HG03521 (cell line): Measurements from ENCODE around the gene KRT86.
"Not testable (repeated sequence)": the region's sequence is repeated elsewhere in the genome, so short reads cannot be mapped to it uniquely, and the experiment has no call there.

Experiments used
- ATAC-seq: cut with Tn5 transposase; IDR thresholded peaks from one replicate; pipeline ENCODE4 v1.9.1; 2021; ENCODE audit warnings: mild to moderate bottlenecking, moderate library complexity; ENCODE audit not compliant: unreplicated experiment

The KRT86 gene

GRCh38 chr12:52312086-52312485, 37.6 kb downstream of the KRT86 start:
- ATAC-seq = no peak

DNA sequence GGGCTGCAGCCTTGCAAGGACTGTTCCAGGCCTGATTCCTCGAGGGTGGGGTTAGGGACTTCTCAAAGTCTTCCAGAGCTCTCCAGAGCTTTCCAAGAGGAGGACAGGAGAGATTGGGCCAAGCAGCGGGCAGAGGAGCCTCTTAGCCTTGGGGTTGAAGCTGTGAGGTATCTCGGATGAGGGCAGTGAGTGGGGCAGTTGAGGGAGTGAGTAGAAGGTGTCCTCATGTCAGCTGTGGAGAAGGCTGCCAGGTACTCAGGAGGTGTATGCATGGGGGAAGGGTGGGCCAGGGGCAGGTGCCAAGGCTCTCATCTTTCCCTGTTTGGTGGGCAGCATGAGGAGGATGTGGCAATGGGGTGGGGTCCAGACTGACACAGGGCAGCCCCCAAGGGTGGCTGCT, 39.0 kb downstream of the KRT86 start:
- ATAC-seq = no peak

- no peak for ATAC-seq
These were observed 39.5 kb downstream of the KRT86 start for GRCh38 chr12:52313926-52314325.

DNA sequence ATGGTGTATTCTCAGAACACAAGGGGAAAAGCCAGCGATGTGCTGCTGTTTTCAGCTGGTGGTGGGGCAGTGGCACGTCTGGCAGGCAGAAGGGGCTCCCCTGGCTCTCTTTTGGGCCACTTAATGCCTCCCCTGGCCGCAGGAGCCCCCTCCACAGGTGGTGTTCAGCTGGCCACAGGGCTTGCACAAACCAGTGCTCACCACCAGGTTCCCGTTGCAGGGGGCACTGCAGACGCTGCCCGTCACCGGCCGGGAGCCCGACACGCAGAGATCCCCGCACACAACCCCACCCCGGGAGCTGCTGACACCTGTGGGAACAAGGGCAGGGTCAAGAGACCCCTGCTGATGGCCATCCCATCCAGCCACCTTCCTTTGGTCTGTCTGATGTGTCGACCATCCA, 40.1 kb downstream of the KRT86 start:
- ATAC-seq = no peak

GRCh38 chr12:52315721-52316120, 41.3 kb downstream of the KRT86 start:
- ATAC-seq = not testable (repeated sequence)

GRCh38 chr12:52316290-52316689, 41.8 kb downstream of the KRT86 start:
- no peak for ATAC-seq

DNA sequence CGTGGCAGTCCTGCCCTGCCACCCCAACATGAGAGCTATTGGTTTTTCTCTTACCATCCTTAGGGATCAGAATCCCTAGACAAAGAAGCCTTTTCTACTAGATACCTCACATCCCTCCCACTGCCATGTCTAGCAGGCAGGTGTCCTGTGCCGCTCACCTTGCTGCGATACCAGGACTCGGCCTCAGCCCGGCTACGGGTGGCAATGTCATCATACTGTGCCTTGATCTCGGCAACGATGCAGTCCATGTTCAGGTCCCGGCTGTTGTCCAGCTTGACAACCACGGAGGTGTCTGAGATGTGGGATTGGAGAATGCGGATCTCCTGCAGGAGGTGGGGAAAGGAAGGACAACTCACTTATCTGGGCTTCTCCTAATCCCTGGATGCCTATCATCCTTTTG, 42.3 kb downstream of the KRT86 start:
- no peak for ATAC-seq

- no peak for ATAC-seq
These were observed 43.1 kb downstream of the KRT86 start for GRCh38 chr12:52317468-52318052.

DNA sequence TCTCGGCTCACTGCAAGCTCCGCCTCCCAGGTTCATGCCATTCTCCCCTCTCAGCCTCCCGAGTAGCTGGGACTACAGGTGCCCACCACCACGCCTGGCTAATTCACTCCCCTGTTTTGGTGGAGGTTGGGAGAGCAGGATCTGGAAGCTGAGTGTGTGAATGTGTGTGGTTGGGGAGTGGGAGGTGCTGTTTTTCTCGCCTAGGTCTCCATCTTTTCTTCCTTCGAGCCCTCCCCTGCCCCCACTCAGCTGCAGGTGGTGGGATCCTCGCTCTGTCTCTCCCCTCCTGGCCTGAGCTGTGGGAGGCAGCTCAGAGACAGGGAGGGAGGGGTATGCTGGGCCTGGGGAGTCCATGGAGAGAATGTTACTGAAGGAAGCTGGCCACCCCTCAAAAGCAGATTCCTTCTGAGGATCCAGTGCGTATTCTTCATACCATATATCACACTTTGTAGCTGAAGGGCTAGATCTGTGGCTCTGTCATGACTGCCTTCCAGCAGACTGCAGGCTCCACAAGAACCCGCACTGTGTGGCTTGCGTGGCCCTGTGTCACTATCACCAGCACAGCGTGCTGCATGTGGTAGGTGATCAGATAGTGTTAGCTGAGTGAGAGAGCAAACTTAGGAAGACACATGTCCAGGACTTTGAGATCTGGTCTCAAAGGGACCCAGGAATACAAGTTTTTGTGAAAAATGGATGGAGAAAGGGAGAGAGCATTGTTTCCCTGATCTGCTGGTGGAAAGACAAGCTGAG, 44.0 kb downstream of the KRT86 start:
- no peak for ATAC-seq

- no peak for ATAC-seq
These were observed 44.7 kb downstream of the KRT86 start for GRCh38 chr12:52319097-52319496.

DNA sequence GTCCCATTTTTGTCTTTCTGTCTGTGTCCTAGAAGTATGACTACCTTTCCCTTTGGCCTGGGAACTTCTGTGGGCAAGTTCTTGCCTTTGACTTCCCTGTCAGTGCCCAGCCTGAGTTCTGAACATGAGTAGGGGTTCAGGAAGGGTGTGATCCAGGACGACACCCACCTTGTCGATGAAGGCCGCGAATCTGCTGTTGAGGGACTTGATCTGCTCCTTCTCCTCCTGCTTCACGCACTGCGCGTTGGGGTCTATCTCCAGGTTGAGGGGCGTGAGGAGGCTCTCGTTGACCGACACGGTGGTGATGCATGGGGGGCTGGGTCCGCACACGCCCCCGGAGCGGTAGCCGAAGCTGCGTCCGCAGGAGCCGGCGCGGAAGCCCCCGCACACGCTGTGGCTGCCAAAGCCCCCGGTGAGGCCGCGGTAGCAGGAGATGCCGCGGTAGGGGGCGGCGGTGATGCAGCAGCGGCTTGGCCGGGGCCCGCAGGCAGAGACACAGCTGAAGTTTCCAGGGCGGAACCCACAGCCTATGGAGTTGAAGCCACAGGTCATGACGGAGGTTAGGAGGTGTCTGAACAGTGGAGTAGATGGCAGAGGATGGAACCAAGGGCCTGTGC, 46.4 kb downstream of the KRT86 start, which contains the start of gene KRT83:
Gene KRT83, minus strand, starts transcription at position 615 of the 617 bp plus-strand sequence. Its CDS starts 63 bp downstream, at position 552.
- ATAC-seq = no peak

DNA sequence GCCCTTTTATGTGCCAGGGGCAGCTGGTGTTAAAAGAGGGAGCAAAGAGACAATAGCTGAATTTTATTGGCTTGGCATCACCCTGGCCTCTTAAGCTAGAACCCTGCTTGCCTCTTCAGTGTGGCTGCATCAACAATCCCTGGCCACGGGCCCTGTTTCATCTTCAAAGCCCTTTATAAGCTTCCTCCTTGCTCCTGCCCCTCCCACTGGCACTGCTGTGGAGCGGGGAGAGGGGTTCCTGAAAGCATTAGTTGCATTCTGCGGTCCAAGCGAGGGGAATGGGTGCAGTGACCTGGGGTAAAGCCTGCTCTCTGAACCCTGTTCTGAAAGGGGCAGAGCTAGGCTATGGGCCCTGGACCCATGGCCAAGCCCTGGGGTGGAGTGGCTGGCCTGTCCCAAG, 47.0 kb downstream of the KRT86 start:
- no peak for ATAC-seq

DNA sequence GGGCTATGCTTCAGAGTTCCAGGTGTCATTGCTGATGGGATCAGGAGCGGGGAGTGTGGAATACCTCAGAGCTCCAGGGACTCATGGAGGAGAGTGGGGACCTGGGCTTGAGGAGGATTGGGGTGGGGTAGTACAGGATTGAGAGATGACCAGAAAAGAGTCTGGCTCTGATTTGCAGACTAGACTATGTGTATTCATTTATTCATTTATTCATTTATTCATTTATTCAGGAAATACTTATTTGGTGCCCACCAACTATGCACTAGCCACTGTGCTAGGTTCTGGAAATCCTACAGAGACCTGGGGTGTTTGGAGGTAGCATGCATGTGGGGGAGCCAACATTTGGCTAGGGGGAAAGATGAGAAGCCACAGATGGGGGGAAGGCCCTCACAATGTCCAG, 47.6 kb downstream of the KRT86 start:
- ATAC-seq = no peak

DNA sequence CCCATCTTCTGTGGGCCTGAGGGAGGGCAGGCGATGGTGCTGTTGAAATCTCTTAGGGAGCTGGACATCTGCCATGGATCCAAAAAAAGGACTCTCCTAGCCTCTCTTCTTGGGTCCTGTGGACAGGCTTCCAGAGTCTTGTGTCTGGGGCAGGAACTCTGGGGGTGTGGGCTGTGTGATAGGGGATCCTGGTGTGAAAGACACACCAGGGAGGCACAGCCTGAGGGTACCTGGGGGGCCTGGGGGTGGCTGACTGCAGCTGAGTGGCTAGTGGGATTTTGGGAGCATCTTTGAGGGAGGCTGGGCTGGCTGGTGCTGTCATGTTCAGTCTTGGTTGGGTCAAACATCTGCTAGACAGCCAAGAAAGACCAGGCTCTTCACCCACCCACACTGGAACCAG, 48.6 kb downstream of the KRT86 start:
- ATAC-seq = no peak

- no peak for ATAC-seq
These were observed 49.1 kb downstream of the KRT86 start for GRCh38 chr12:52323416-52324152.

- no peak for ATAC-seq
These were observed 49.7 kb downstream of the KRT86 start for GRCh38 chr12:52324153-52324444.

DNA sequence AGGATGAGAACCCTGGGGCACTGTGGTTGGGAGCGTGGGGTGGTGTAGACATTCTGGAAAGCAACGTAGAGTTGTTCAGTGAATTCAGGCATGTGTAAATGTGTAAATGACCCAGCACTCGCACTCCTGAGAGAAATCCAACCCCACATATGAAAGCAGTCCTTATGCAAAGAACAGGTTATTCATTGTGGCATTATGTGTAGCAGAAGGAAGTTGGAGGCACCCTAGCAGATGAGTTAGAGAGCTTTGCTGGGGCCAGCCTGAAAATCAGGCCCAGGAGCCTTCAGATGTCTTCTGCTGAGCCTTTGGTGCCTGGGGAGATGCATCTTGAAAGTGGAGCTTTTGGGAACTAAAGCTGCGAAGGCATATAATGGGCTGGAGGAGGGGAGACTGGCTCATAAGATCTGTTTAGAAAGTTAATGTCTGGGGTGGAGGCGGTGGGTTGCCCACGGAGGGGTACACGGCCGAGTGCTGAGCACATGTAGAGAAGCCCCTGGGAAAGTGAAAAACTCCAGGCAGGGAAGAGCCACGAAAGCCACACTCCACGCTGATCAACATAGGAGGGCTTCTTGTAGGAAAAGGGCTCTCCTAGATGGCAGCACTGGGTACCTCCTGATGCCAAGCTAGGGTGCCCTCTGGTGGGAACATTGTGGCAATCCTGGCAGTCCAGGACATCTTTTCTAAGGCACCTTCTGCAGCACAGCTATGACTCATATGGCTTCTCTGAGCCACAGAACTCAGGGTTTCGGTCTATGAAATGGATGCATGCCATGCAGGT, 52.8 kb downstream of the KRT86 start:
- ATAC-seq = peak; percentile 78

DNA sequence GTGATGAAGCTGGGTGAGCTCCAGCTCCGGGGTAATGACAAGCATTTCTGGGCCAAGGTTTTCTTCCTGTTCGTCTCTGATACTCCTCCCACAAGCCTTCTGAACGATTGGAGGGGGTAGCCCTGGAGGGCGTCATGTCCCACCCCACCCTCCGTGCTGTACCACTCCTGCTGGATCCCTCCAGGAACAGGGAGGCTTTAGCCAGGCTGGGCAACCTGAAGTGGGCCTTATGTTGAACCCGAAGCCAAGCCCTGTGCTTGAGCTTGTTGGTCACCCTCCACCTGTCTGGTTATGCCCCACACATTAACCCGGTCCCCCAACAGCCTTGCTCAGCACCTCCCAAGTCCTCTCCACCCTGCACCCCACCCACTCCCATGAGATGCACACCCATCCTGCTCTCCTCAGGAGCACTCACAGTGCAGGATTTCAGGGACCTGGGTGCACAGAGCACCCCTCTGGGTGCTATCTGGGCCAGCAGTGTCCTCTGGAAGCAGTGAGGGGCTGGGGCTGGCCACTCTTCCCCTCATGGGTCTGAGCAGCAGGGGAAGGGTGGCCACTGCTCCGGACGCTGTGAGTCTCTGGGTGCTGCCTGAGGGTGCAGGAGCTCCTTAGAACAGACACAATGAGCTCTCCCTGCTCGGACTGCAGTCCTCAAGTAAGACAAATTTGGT, 53.5 kb downstream of the KRT86 start:
- no peak for ATAC-seq

- no peak for ATAC-seq
These were observed 56.6 kb downstream of the KRT86 start for GRCh38 chr12:52331039-52331438.

DNA sequence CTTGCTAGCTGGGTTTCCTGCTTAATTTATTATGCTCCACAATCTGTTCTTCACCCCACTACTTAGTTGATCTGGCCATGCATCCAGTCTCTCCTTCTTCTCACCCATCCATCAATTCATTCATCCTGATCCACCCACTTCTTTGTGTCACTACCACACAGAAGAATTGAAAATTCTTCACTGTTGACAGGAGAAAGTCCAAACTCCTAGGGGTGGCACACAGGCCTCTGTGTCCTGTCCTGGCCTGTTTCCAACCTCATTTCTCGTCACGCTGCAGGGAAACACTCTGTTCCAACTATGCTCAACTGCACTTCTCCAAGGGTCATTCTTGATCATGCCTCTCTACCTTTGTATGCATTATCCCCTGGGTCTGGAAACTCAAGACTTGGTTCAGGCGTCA, 57.4 kb downstream of the KRT86 start:
- ATAC-seq = no peak
